GM23338 (cell line): Measurements from ENCODE around the gene MTHFD1L. TPM values are rescaled to one million over a fixed set of nuclear protein-coding genes. Genes with fewer than 3 reads are reported as not detected.

Experiments
- ATAC-seq: fragments of 200-7000 bp; cut with Tn5 transposase; 3 replicates; pipeline ENCODE4 v1.9.1; 2020
- DNase-seq: peaks from one replicate; pipeline ENCODE4 v3.0.0-alpha.2; 2015; ENCODE audit warnings: low spot score
- H2AFZ ChIP-seq: fragments of 200-600 bp; sonication (generic); 2 replicates; pipeline ENCODE4 v1.8.0; 2016; ENCODE audit warnings: antibody characterized with exemption, mild to moderate bottlenecking, moderate library complexity
- H3F3A ChIP-seq: fragments of 200-600 bp; sonication (generic); replicated peaks from 2 replicates; pipeline ENCODE4 v1.8.0; 2017; ENCODE audit warnings: antibody characterized with exemption, mixed run types, low read depth
- H3K27ac ChIP-seq: fragments of 200-600 bp; sonication (generic); 2 replicates; pipeline ENCODE4 v1.6.1; 2016; ENCODE audit warnings: low read depth
- H3K27me3 ChIP-seq: fragments of 200-600 bp; sonication (generic); 2 replicates; pipeline ENCODE4 v1.8.0; 2016; ENCODE audit warnings: mild to moderate bottlenecking, mixed run types, moderate library complexity; ENCODE audit not compliant: insufficient read depth
- H3K36me3 ChIP-seq: fragments of 200-600 bp; sonication (generic); 2 replicates; pipeline ENCODE4 v1.8.0; 2016; ENCODE audit warnings: mild to moderate bottlenecking; ENCODE audit not compliant: insufficient read depth
- H3K4me1 ChIP-seq: fragments of 200-600 bp; sonication (generic); 2 replicates; pipeline ENCODE4 v1.8.0; 2016; ENCODE audit warnings: mild to moderate bottlenecking, moderate library complexity; ENCODE audit not compliant: insufficient read depth
- H3K4me2 ChIP-seq: fragments of 200-600 bp; sonication (generic); 2 replicates; pipeline ENCODE4 v1.7.1; 2017; ENCODE audit warnings: mixed run types
- H3K4me3 ChIP-seq: fragments of 200-600 bp; sonication (generic); 2 replicates; pipeline ENCODE4 v1.6.1; 2016; ENCODE audit warnings: mixed run types
- H3K79me2 ChIP-seq: fragments of 200-600 bp; sonication (generic); replicated peaks from 2 replicates; pipeline ENCODE4 v1.8.0; 2017; ENCODE audit warnings: mild to moderate bottlenecking; ENCODE audit not compliant: insufficient read depth
- H3K9me2 ChIP-seq: fragments of 200-600 bp; sonication (generic); 2 replicates; pipeline ENCODE4 v1.8.0; 2017; ENCODE audit not compliant: insufficient read depth
- H4K20me1 ChIP-seq: fragments of 200-600 bp; sonication (generic); replicated peaks from 2 replicates; pipeline ENCODE4 v1.8.0; 2017; ENCODE audit warnings: mild to moderate bottlenecking; ENCODE audit not compliant: insufficient read depth
- H3K27ac Mint-ChIP-seq: 2 replicates; pipeline ENCODE4 v1.8.0; 2020; ENCODE audit warnings: inconsistent platforms, mild to moderate bottlenecking, moderate library complexity, mixed read lengths
- H3K27me3 Mint-ChIP-seq: 3 replicates; pipeline ENCODE4 v1.8.0; 2022; ENCODE audit warnings: low read depth, mild to moderate bottlenecking, moderate library complexity, mixed read lengths, inconsistent platforms; ENCODE audit not compliant: insufficient read depth, poor library complexity
- H3K36me3 Mint-ChIP-seq: 3 replicates; pipeline ENCODE4 v1.8.0; 2021; ENCODE audit warnings: low read depth, mild to moderate bottlenecking, inconsistent platforms, moderate library complexity, mixed read lengths
- H3K4me1 Mint-ChIP-seq: 3 replicates; pipeline ENCODE4 v1.8.0; 2020; ENCODE audit warnings: mild to moderate bottlenecking, inconsistent platforms, mixed read lengths
- H3K4me3 Mint-ChIP-seq: 3 replicates; pipeline ENCODE4 v1.8.0; 2021; ENCODE audit warnings: moderate library complexity, mild to moderate bottlenecking, inconsistent platforms, mixed read lengths
- H3K9me3 Mint-ChIP-seq: 3 replicates; pipeline ENCODE4 v1.8.0; 2020; ENCODE audit warnings: moderate library complexity, mild to moderate bottlenecking, inconsistent platforms, mixed read lengths
- CREB1 ChIP-seq: fragments of 250-450 bp; sonication (Bioruptor Pico); IDR thresholded peaks from 2 replicates; pipeline ENCODE4 v1.5.0; 2020; ENCODE audit warnings: low read depth, mild to moderate bottlenecking, moderate library complexity
- EZH2 ChIP-seq: fragments of 200-600 bp; sonication (generic); IDR thresholded peaks from one replicate; pipeline ENCODE4 v1.8.0; 2017; ENCODE audit warnings: antibody characterized with exemption, mild to moderate bottlenecking, low read depth; ENCODE audit not compliant: unreplicated experiment
- EZH2phosphoT487 ChIP-seq: fragments of 200-600 bp; sonication (generic); IDR thresholded peaks from one replicate; pipeline ENCODE4 v1.8.1; 2018; ENCODE audit warnings: antibody characterized with exemption; ENCODE audit not compliant: unreplicated experiment
- JUNB ChIP-seq: IDR thresholded peaks from one replicate; pipeline ENCODE4 v1.6.1; 2016; ENCODE audit warnings: antibody characterized with exemption; ENCODE audit not compliant: unreplicated experiment
- NANOG ChIP-seq: IDR thresholded peaks from 2 replicates; pipeline ENCODE4 v1.6.1; 2016; ENCODE audit warnings: antibody characterized with exemption, borderline replicate concordance
- POLR2AphosphoS5 ChIP-seq: IDR thresholded peaks from 2 replicates; pipeline ENCODE4 v1.6.1; 2016; ENCODE audit warnings: antibody characterized with exemption, low read depth
- STAT1 ChIP-seq: IDR thresholded peaks from one replicate; pipeline ENCODE4 v1.6.1; 2016; ENCODE audit warnings: antibody characterized with exemption; ENCODE audit not compliant: unreplicated experiment
- ZNF114 ChIP-seq: fragments of 250-450 bp; sonication (Bioruptor Pico); IDR thresholded peaks from 2 replicates; pipeline ENCODE4 v1.5.0; 2020; ENCODE audit warnings: mild to moderate bottlenecking, moderate library complexity
- ZNF331 ChIP-seq: fragments of 250-450 bp; sonication (Bioruptor Pico); IDR thresholded peaks from 2 replicates; pipeline ENCODE4 v1.5.0; 2020; ENCODE audit warnings: low read depth, mild to moderate bottlenecking, moderate library complexity
- polyA plus RNA-seq: library from polyadenylated mRNA; unstranded; fragments of >200 nt; fragmentation: Nextera tagmentation; extraction: Ambion mirVana; gene quantifications from 2 replicates; pipeline ENCODE4 v1.2.1, GENCODE V29; 2016
- total RNA-seq: library from RNA; depleted of rRNA; stranded (reverse); fragments of >200 nt; shearing (Covaris generic); gene quantifications from 2 replicates; pipeline ENCODE4 v1.2.3, GENCODE V29; 2014
- TF ChIP-seq, protein P1 (sequence below): IDR thresholded peaks from 2 replicates; pipeline ENCODE4 v1.6.1; 2016; ENCODE audit warnings: antibody characterized with exemption
- TF ChIP-seq, protein P2 (sequence below): fragments of 250-450 bp; sonication (Bioruptor Pico); IDR thresholded peaks from 2 replicates; pipeline ENCODE4 v1.5.0; 2020; ENCODE audit warnings: mild to moderate bottlenecking, moderate library complexity
- TF ChIP-seq, protein P3 (sequence below): IDR thresholded peaks from one replicate; pipeline ENCODE4 v1.6.1; 2018; ENCODE audit warnings: antibody characterized with exemption; ENCODE audit not compliant: unreplicated experiment

Gene MTHFD1L
- total and polyA plus RNA-seq, 2 experiments from 2014 or later = 53.2 to 66.8 TPM

DNA sequence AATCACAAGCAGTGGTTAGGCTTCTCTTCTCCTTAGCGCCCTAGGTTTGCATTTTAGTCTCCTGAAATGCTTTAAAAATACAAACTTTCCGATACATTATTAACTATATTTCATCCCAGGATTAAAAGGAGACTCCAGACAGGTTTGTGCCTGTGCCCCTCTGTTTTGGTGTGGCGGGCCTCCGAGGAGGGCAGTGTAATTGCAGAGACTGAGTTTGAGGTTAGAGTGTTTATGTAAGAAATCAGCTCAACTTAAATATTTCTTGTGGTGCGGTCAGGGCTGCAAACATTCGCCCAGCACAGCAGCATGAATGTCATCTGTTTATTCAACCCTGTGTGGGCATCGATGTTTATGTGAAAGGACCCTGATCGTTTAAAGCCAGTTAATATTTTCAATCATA lies 243.9 kb downstream of the MTHFD1L start (continued):
- TF ChIP-seq, protein P1, sequence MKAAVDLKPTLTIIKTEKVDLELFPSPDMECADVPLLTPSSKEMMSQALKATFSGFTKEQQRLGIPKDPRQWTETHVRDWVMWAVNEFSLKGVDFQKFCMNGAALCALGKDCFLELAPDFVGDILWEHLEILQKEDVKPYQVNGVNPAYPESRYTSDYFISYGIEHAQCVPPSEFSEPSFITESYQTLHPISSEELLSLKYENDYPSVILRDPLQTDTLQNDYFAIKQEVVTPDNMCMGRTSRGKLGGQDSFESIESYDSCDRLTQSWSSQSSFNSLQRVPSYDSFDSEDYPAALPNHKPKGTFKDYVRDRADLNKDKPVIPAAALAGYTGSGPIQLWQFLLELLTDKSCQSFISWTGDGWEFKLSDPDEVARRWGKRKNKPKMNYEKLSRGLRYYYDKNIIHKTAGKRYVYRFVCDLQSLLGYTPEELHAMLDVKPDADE = no peak

DNA sequence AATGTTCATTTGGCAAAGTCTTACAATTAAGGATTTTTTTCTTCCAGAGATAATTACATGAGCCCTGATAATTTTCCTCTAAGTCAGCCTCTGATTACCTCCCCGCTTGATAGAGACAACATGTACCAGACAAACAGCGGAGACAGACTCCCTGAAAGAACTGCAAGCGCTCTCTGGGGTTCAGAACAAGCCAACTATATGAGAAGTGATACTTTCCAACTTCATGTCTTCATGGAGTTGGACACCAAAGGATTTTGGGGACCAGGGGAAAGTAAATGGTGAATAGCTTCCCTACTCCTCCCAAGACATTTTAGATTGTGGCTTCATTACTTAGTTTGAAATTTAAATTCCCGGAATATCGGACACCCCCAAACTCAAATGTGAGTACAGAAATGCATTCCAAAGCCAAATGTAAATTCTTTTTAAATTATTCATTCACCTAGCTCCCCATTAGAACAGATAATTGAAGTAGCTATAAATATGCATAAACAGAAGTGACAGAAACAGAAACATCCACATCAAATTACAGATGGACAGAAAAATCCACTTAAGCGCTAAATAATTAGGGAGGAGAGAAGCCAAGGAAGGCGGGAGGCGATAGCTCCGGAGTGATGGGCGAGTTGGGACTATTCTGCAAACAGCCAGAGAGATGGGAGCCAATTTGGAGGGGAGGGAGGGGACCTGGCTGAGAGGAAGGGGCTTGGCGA lies 244.5 kb downstream of the MTHFD1L start:
- Mint-ChIP-seq H3K27me3 (peaks cover 7% of the 10 kb centered on the region), H3K4me1 (peaks cover 10% of the 10 kb centered on the region; the same call in 2 of the 3 replicates), H3K27ac (no peak overlapping the region), H3K9me3 (no peaks in the 10 kb centered on the region), H3K36me3 (no peaks in the 10 kb centered on the region), H3K4me3 (no peak overlapping the region)
- Histone ChIP-seq H3K36me3 (no peaks in the 10 kb centered on the region), H3K4me1 (peaks cover 14% of the 10 kb centered on the region), H3K9me2 (no peaks in the 10 kb centered on the region), H4K20me1 (no peaks in the 10 kb centered on the region), H3K4me2 (no peak overlapping the region), H3K79me2 (no peaks in the 10 kb centered on the region), H3K27me3 (no peaks in the 10 kb centered on the region), H3K27ac (peak overlapping the region; percentile 32; the same call in 1 of the 2 replicates), H3F3A (0 out of 2 replicates have a peak, but pooled peaks cover 2% of the 10 kb centered on the region), H2AFZ (no peak overlapping the region), H3K4me3 (no peak overlapping the region)
- DNase-seq = no peak
- no peak for ATAC-seq
- no peak for TF ChIP-seq ZNF114 (CRISPR knock-in tag)
- TF ChIP-seq NANOG = no peak
- TF ChIP-seq, protein P1 = no peak
- TF ChIP-seq, protein P2, sequence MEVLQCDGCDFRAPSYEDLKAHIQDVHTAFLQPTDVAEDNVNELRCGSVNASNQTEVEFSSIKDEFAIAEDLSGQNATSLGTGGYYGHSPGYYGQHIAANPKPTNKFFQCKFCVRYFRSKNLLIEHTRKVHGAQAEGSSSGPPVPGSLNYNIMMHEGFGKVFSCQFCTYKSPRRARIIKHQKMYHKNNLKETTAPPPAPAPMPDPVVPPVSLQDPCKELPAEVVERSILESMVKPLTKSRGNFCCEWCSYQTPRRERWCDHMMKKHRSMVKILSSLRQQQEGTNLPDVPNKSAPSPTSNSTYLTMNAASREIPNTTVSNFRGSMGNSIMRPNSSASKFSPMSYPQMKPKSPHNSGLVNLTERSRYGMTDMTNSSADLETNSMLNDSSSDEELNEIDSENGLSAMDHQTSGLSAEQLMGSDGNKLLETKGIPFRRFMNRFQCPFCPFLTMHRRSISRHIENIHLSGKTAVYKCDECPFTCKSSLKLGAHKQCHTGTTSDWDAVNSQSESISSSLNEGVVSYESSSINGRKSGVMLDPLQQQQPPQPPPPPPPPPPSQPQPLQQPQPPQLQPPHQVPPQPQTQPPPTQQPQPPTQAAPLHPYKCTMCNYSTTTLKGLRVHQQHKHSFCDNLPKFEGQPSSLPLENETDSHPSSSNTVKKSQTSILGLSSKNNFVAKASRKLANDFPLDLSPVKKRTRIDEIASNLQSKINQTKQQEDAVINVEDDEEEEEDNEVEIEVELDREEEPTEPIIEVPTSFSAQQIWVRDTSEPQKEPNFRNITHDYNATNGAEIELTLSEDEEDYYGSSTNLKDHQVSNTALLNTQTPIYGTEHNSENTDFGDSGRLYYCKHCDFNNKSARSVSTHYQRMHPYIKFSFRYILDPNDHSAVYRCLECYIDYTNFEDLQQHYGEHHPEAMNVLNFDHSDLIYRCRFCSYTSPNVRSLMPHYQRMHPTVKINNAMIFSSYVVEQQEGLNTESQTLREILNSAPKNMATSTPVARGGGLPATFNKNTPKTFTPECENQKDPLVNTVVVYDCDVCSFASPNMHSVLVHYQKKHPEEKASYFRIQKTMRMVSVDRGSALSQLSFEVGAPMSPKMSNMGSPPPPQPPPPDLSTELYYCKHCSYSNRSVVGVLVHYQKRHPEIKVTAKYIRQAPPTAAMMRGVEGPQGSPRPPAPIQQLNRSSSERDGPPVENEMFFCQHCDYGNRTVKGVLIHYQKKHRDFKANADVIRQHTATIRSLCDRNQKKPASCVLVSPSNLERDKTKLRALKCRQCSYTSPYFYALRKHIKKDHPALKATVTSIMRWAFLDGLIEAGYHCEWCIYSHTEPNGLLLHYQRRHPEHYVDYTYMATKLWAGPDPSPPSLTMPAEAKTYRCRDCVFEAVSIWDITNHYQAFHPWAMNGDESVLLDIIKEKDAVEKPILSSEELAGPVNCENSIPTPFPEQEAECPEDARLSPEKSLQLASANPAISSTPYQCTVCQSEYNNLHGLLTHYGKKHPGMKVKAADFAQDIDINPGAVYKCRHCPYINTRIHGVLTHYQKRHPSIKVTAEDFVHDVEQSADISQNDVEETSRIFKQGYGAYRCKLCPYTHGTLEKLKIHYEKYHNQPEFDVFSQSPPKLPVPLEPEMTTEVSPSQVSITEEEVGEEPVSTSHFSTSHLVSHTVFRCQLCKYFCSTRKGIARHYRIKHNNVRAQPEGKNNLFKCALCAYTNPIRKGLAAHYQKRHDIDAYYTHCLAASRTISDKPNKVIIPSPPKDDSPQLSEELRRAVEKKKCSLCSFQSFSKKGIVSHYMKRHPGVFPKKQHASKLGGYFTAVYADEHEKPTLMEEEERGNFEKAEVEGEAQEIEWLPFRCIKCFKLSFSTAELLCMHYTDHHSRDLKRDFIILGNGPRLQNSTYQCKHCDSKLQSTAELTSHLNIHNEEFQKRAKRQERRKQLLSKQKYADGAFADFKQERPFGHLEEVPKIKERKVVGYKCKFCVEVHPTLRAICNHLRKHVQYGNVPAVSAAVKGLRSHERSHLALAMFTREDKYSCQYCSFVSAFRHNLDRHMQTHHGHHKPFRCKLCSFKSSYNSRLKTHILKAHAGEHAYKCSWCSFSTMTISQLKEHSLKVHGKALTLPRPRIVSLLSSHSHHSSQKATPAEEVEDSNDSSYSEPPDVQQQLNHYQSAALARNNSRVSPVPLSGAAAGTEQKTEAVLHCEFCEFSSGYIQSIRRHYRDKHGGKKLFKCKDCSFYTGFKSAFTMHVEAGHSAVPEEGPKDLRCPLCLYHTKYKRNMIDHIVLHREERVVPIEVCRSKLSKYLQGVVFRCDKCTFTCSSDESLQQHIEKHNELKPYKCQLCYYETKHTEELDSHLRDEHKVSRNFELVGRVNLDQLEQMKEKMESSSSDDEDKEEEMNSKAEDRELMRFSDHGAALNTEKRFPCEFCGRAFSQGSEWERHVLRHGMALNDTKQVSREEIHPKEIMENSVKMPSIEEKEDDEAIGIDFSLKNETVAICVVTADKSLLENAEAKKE (CRISPR knock-in tag) = no peak
- TF ChIP-seq STAT1 = no peak
- no peak for TF ChIP-seq JUNB
- TF ChIP-seq POLR2AphosphoS5 = no peak
- TF ChIP-seq, protein P3, sequence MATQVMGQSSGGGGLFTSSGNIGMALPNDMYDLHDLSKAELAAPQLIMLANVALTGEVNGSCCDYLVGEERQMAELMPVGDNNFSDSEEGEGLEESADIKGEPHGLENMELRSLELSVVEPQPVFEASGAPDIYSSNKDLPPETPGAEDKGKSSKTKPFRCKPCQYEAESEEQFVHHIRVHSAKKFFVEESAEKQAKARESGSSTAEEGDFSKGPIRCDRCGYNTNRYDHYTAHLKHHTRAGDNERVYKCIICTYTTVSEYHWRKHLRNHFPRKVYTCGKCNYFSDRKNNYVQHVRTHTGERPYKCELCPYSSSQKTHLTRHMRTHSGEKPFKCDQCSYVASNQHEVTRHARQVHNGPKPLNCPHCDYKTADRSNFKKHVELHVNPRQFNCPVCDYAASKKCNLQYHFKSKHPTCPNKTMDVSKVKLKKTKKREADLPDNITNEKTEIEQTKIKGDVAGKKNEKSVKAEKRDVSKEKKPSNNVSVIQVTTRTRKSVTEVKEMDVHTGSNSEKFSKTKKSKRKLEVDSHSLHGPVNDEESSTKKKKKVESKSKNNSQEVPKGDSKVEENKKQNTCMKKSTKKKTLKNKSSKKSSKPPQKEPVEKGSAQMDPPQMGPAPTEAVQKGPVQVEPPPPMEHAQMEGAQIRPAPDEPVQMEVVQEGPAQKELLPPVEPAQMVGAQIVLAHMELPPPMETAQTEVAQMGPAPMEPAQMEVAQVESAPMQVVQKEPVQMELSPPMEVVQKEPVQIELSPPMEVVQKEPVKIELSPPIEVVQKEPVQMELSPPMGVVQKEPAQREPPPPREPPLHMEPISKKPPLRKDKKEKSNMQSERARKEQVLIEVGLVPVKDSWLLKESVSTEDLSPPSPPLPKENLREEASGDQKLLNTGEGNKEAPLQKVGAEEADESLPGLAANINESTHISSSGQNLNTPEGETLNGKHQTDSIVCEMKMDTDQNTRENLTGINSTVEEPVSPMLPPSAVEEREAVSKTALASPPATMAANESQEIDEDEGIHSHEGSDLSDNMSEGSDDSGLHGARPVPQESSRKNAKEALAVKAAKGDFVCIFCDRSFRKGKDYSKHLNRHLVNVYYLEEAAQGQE = no peak
- TF ChIP-seq CREB1 (CRISPR knock-in tag) = no peak
- TF ChIP-seq EZH2 = no peak
- TF ChIP-seq ZNF331 = no peak
- TF ChIP-seq EZH2phosphoT487 = no peak
